GM21447 (cell line): Measurements from ENCODE around the gene DYSF.

Experiments used
- ATAC-seq: cut with Tn5 transposase; IDR thresholded peaks from one replicate; pipeline ENCODE4 v1.9.1; 2021; ENCODE audit not compliant: unreplicated experiment

The DYSF gene

GRCh38 chr2:71700041-71700657 is 246.8 kb downstream of the DYSF start:
- ATAC-seq: no peak

- ATAC-seq: no peak
Observed at GRCh38 chr2:71700658-71701397, 247.5 kb downstream of the DYSF start.

- no peak for ATAC-seq
Observed at GRCh38 chr2:71702071-71702970, 249.0 kb downstream of the DYSF start.

GRCh38 chr2:71702971-71703898 is 249.9 kb downstream of the DYSF start:
- no peak for ATAC-seq

- no peak for ATAC-seq
Observed at GRCh38 chr2:71704131-71704561, 250.8 kb downstream of the DYSF start.

GRCh38 chr2:71704688-71705087 is 251.3 kb downstream of the DYSF start:
- no peak for ATAC-seq

- ATAC-seq: no peak
Observed at GRCh38 chr2:71705171-71705960, 252.0 kb downstream of the DYSF start.

- ATAC-seq: no peak
Observed at GRCh38 chr2:71706121-71706520, 252.8 kb downstream of the DYSF start.

GRCh38 chr2:71706836-71707235 is 253.5 kb downstream of the DYSF start:
- no peak for ATAC-seq

GRCh38 chr2:71710367-71711132 is 257.2 kb downstream of the DYSF start:
- ATAC-seq: no peak

- no peak for ATAC-seq
Observed at GRCh38 chr2:71711133-71711855, 257.9 kb downstream of the DYSF start.

- no peak for ATAC-seq
Observed at GRCh38 chr2:71712158-71712818, 258.9 kb downstream of the DYSF start.

GRCh38 chr2:71713581-71714580 is 260.5 kb downstream of the DYSF start:
- no peak for ATAC-seq

- no peak for ATAC-seq
Observed at GRCh38 chr2:71714601-71715240, 261.4 kb downstream of the DYSF start.

- ATAC-seq: no peak
Observed at GRCh38 chr2:71715241-71715750, 261.9 kb downstream of the DYSF start.
